Astrocyte of the cerebellum (primary cell): ENCODE measurements around the gene SREBF1.

Experiments
- DNase-seq: peaks from one replicate; pipeline ENCODE4 v3.0.0-alpha.2; 2011; ENCODE audit warnings: low read depth
- H3K4me3 ChIP-seq: 2 replicates; pipeline ENCODE4 v1.5.1; 2011; ENCODE audit warnings: mild to moderate bottlenecking, low read depth, low read length, moderate library complexity
- in situ Hi-C: cut with HindIII; loops from 2 replicates; pipeline ENCODE4 v1.10.0; 2017; ENCODE audit warnings: low sequenced_read_pairs
- TF ChIP-seq, protein P1 (sequence below): IDR thresholded peaks from 2 replicates; pipeline ENCODE4 v1.5.1; 2012; ENCODE audit warnings: low read length, low read depth, moderate library complexity, mild to moderate bottlenecking; ENCODE audit errors: missing control alignments

SREBF1 gene

DNA sequence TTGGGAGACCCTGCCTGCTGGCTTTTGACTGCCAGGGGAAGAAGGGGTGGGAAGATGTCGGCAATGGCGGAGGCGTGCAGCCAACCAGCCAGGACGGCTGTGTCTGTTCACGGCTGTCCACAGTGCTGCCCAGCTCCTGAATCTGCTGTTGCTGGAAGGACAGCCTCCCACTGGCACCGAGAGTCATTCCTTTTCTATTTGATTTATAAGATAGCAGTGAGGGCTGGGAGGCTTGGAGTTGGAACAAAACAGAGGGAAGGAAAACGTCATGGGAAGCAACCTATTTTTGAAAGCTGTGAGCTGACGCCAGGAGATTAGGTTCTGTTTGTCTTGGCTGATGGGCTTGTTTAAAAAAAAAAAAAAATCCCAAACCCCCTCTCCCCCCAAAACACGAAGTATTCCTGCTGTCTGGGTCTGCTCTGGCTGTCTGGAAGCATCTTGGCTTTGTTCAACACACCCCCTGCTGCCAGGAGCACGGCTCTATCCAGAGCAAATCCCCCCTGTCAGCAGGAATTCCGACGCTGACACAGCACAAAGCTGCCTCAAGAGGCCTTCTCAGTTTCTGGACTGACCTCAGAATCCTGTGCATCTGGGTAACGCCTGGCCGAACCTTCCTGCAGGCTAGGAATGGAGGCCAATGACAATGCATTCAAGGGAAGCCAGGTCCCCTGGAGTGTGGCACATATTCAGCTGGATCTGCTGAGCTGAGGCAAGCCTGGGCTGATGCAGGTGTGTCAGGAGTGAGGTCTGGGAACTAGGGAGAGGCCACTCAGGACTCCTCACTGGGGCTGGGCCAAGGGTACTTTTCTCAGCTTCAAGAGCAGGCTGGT lies 41.0 kb upstream of the SREBF1 start:
- TF ChIP-seq, protein P1, sequence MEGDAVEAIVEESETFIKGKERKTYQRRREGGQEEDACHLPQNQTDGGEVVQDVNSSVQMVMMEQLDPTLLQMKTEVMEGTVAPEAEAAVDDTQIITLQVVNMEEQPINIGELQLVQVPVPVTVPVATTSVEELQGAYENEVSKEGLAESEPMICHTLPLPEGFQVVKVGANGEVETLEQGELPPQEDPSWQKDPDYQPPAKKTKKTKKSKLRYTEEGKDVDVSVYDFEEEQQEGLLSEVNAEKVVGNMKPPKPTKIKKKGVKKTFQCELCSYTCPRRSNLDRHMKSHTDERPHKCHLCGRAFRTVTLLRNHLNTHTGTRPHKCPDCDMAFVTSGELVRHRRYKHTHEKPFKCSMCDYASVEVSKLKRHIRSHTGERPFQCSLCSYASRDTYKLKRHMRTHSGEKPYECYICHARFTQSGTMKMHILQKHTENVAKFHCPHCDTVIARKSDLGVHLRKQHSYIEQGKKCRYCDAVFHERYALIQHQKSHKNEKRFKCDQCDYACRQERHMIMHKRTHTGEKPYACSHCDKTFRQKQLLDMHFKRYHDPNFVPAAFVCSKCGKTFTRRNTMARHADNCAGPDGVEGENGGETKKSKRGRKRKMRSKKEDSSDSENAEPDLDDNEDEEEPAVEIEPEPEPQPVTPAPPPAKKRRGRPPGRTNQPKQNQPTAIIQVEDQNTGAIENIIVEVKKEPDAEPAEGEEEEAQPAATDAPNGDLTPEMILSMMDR: no peak
- H3K4me3 ChIP-seq: no peak overlapping the region
- peak; percentile 98 for DNase-seq
- in situ Hi-C loops: no loop called here

DNA sequence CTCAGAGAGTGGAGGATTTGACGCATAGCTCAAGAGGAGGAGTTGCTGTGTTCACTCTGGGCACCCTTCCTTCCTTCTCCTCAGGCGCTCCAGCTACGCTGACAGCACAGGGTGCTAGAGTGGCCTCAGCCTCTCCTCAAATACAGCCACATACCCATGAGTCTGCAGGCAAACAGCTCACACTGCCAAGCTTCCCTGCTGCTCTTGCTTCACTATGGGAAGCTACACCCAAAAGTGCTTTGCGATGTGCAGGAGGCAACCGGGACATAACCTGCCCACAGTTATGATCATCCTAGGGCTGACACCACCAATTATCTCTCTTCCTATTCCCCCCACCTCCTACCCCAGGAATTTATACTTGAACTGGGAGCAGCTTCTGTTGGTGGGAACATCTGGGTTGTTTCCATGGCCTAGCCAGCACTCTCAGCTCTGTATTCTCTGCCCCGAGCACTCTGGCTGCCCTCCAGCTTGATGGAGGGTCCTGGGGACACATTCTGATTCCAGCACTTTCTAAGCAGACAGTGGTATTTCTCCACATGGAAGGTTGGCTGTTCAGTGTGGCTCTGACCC lies 40.3 kb upstream of the SREBF1 start:
- in situ Hi-C loops: no loop called here

DNA sequence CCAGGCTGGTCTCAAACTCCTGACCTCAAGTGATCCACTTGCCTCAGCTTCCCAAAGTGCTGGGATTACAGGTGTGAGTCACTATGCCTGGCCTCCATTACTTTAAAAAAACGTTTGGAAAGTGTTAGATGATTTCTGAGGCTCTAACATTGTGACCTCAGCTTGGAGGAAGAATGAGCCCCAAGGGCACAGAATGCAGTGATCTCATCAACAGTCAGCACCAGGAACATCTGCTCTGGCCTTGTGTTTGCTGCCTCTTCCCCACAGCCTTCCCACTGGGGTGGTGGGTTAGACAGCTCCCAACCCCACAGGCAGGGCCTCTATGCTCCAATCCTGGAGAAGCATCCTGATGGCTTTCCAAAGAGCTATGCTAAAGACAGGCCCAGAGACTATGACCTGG lies 37.7 kb upstream of the SREBF1 start:
- H3K4me3 ChIP-seq: no peak overlapping the region
- TF ChIP-seq, protein P1: no peak
- peak; percentile 22 for DNase-seq
- in situ Hi-C loops: no loop called here

More for the DNA sequence above, 40.3 kb upstream of the SREBF1 start:
- no peak for DNase-seq
- TF ChIP-seq, protein P1: no peak
- H3K4me3 ChIP-seq: no peak overlapping the region

DNA sequence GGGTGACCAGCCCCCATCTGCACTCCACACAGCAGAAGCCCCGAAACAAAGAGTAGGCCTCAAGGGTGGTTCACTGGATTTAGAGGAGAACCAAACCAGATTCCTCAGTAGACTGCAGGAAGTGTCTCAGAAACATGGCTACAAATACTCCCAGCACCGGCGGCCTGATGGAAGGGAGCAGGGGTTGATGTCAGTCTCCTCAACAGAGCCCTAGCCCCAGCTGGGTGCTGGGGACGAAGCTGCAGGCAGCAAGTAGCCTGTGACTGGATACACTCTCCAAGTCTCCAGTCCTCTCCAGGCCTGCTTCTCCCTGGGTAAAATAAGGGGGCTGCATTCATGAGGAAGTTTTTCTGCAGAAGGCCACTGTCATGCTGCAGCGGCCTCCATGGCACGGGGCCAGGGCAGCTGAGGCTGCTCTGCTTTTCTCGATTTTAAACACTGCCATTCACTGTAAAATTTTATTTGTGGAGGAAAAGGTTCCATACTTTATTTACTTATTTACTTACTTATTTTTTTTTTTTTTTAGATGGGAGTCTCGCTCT lies 36.7 kb upstream of the SREBF1 start:
- in situ Hi-C loops: no loop called here
- no peak for DNase-seq
- H3K4me3 ChIP-seq: no peak overlapping the region
- TF ChIP-seq, protein P1: no peak

DNA sequence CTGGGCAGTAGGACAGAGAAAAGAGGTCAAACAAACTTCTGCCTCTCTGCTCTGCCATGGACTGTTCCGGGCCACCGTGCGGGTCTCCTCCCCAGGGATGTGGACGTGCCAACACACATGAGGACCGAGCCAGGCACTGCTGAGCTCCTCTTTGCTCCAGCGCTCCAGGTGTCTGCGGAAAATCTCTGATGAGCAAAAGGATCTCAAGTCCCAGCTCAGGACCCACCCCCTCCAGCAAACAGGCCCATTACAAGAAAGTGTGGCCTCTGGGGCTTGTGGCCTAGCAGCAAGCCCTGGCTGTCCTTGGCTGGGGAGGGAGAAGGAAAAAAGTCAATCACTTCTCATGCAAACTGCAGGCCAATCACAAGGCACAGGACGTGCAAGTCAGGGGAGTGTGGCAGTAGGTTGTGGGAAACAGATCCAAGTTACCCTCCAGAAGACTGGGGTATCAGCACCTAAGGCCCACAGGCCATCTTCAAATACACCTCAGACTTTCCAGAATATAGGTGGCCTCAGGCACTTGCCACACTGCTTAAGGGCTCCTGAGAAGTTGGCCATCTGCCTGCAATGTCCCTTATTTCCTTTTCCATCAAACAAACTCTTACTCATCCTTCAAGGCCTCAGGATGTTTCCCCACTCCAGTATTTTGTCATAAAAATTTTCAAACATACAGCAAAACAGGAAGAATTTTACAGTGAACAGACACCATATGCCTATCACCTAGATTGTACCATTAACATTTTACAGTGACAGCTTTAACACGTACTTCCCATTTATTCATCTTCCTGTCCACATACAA lies 36.0 kb upstream of the SREBF1 start:
- in situ Hi-C loops: no loop called here
- TF ChIP-seq, protein P1: no peak
- DNase-seq: no peak
- H3K4me3 ChIP-seq: no peak overlapping the region

DNA sequence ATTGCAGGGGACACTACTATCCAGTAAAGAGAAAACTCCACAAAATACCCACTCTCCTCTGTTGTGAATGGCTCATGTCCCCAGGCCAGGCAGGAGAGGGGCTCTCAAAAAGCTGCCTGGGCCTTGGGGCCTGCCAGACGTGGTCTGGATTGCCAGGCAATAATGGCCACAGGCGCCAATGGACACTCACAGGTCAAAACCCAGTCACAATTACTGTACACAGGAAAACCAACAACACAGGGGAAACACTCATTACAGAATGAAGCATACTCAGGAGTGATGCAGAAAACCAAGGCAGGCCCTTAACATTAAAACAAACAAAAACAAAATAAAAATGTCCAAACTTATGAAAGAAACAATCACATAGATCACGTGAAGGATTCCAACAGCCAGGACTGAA lies 35.1 kb upstream of the SREBF1 start:
- in situ Hi-C loops: no loop called here
- no peak overlapping the region for H3K4me3 ChIP-seq
- no peak for DNase-seq
- TF ChIP-seq, protein P1: no peak
